GM18498 (cell line): ENCODE data around the gene MAD1L1.

Experiments used
- ATAC-seq: cut with Tn5 transposase; IDR thresholded peaks from one replicate; pipeline ENCODE4 v1.9.1; 2021; ENCODE audit warnings: mild to moderate bottlenecking, moderate library complexity; ENCODE audit not compliant: unreplicated experiment

Gene MAD1L1

DNA sequence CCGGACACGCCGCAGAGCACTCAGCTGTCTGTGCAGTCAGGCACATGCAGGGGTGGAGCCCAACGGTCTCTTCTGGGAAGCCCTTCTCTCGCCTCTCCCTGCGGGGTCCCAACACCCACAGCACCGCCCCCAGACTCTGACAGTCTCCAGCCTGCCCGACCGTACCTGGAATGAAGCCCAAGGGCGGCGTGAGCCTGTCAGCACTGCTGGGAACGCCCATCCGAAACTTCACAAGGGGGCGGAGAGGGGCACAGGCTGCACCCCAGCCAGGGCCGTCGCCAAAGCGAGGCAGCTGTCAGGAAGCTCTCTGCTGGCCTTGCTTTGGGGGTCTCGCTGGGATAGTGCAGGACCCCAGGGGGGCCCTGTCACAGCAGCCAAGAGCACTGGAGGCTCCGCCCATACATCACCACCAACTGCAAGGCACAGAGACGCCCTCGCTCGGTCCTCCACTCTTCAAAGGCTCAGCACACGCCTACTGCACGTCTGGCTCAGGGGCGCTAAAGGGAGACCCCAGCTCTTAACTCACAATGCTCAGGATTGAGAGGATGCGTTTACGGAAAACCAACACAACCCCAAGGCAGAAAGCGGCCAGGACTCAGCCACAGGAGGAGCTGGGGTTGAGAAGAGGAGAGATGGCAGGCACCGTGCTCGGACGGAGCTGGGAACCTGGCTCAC is 30.9 kb downstream of the MAD1L1 start:
- ATAC-seq = no peak

- no peak for ATAC-seq
Observed at GRCh38 chr7:2201128-2201527, 31.6 kb downstream of the MAD1L1 start.

GRCh38 chr7:2200584-2200980 is 32.2 kb downstream of the MAD1L1 start:
- no peak for ATAC-seq

- ATAC-seq = no peak
Observed at GRCh38 chr7:2199956-2200583, 32.7 kb downstream of the MAD1L1 start.

DNA sequence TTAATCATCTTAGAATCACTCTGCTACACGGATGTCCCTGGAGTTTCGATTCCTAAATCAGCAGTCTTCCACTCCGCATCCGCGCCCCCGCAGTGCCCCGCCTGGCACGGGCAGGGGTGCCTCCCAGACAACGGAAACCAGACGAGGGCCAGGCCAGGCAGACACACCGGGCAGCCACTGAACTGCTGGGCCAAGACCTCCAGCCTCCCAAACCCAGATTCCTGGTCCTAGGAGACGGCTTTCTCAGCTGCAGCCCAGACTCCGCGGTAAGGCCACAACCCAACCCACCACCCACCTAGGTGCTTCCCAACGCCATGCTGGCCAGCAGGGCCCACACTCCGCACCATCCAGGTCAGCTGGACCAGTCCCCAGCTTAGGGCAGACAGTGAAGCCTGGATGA is 33.2 kb downstream of the MAD1L1 start:
- ATAC-seq = no peak

DNA sequence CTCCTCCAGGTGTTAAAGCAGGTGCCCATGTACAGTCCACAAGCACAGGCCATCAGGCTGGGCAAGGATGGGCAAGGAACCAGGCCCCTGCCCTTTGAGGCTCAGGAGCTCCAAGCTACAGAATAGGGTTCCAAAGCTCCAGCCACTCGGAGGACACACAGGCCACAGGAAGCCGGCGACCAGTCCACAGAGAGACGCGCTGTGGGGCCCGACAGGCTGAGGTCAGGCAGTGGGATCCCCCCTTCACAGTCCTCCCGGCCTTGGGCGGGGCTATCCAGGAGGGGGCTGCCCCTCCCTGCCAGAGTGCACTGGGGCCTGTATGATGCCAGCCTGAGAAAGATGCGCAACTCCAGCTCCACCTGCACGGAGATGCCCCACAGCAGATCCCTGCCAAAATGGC is 34.0 kb downstream of the MAD1L1 start:
- ATAC-seq = no peak

- no peak for ATAC-seq
Observed at GRCh38 chr7:2198206-2198605, 34.5 kb downstream of the MAD1L1 start.

DNA sequence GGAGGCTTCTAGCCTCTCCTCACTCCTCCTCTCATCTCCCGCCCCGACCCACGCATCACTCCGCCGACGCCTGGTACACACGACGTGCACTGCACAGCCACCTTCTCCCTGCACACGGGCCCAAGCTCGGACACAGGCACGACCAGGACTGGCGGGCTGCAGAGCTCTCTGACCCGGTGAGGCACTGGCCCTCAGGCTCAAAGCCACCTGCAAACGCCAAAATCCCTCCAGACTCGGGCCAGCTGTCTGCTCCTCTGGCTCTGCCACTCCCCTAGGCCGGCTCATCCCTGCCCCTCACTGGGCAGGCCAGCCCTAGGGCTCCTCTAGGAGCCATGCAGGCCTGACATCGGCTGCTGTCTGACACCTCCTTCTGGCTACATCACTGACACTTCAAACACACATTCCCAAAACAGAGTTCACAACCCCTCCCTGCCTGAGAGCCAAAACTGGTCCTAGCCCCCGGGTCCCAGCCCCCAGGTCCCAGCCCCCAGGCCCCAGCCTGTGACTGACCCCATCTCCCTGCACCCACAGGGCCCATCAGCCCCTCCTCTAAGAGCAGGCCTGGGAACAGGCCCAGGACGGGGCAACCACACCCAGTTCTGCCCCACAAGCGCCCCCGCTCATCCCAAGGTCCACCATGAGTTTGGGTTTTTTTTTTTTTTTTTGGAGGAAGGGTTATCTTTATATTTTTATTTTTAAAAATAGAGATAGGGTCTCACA is 35.1 kb downstream of the MAD1L1 start:
- no peak for ATAC-seq

GRCh38 chr7:2196381-2197378 is 36.1 kb downstream of the MAD1L1 start:
- ATAC-seq = no peak

GRCh38 chr7:2195400-2196246 is 37.1 kb downstream of the MAD1L1 start:
- no peak for ATAC-seq

- no peak for ATAC-seq
Observed at GRCh38 chr7:2193575-2194305, 39.0 kb downstream of the MAD1L1 start.

DNA sequence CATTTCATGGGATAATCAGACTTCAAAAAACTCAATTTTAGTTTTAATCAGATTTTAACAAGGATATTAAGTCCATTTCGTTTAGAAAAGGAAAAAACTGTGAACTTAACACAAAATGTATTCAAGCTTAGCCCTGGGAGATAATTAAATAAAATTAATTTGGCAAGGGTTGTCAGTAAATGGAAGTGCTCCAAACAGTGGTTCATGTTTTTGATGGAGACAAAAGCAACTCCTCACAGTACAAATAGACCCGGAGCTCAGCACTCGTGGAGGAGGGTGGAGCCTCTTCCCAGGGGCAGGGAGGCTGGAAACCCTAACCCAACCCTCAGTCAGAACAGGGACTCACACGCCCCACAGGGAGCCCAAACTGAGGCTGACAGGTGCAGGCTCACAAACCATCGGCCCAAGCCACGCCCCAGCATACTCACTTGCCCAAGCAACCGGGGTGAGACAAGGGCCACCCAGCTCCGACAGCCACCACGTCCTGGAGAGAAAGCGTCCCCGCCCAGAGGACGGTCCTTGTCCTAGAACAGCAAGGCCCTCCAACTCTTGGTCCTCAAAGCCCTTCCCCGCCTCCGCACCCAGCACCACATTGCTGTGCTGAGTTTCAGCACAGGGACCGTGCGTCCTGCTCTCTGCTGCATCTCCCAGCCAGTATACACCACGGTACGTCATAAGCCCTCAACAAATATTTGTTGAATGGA is 39.8 kb downstream of the MAD1L1 start:
- no peak for ATAC-seq

DNA sequence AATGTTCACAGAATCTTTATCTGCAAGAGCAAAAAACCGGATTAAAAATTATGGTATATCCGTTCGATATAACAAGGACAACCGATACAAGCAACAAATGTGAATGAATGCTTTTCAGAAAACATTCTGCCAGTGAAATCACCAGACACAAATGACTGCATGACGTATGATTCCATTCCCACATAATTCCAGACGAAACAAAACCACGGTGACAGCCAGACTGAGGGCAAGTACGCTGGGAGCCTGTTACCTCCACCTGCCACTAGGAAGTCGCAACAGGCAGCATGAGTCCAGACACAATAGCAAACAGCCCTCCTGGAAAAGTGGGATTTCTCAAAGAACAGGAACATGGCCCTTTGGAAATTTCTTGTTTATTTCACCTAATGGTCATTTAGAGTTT is 41.7 kb downstream of the MAD1L1 start:
- no peak for ATAC-seq

- ATAC-seq = no peak
Observed at GRCh38 chr7:2190531-2190930, 42.2 kb downstream of the MAD1L1 start.

DNA sequence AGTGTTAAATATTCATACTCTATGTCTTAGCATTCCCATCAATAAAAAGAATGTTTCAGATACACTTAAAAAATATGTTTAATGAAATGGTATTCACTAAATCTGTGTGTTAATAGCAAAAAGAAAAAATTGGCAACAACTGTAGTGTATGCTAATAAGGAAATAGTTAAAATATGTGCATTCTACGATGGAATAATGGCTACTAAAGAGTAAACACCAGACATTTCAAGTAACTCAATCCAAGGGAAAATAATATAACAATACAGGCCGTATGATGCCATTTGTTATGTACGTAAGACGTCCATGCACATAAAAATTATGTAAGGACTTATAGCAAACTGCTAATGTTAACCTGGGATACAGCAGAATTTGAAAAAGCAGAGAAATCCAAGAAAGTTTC is 46.6 kb downstream of the MAD1L1 start:
- ATAC-seq = no peak

- ATAC-seq = no peak
Observed at GRCh38 chr7:2185715-2186114, 47.0 kb downstream of the MAD1L1 start.

DNA sequence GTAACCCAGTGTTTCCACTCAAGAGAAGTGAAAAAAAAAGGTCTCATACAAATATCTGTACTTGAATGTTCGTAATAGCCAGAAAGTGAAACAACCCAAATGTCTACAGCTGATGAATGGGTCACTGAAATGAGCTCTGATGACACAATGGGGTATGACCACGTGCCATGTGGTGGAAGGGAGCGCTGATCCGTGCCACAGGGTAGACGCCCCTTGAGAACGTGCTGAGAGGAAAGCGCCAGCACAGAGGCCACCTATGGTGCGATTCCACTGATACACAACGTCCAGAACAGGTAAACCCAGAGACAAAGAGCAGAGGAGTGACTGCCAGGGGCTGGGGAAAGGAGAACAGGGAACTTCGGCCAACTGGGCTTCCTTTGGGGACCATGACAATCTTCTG is 50.3 kb downstream of the MAD1L1 start:
- no peak for ATAC-seq

GRCh38 chr7:2181077-2181854 is 51.5 kb downstream of the MAD1L1 start:
- no peak for ATAC-seq
